HL-60 (cell line): Measurements from ENCODE around the gene CDYL.
A peak's percentile ranks its signal among the peaks of the same experiment; 100 is the strongest.

ENCODE experiments used
- GABPA ChIP-seq: IDR thresholded peaks from 2 replicates; pipeline ENCODE4 v1.6.1; 2012; ENCODE audit warnings: low read depth
- POLR2AphosphoS5 ChIP-seq: IDR thresholded peaks from 2 replicates; pipeline ENCODE4 v1.6.1; 2012; ENCODE audit warnings: low read depth
- SPI1 ChIP-seq: IDR thresholded peaks from 2 replicates; pipeline ENCODE4 v1.6.1; 2012; ENCODE audit warnings: low read depth, mild to moderate bottlenecking, borderline replicate concordance
- TF ChIP-seq, protein P1 (sequence below): IDR thresholded peaks from one replicate; pipeline ENCODE4 v1.5.1; 2011; ENCODE audit warnings: low read length, control low read depth, inconsistent platforms; ENCODE audit not compliant: insufficient read depth
- TF ChIP-seq, protein P2 (sequence below): IDR thresholded peaks from 2 replicates; pipeline ENCODE4 v1.6.1; 2012; ENCODE audit warnings: low read depth; ENCODE audit not compliant: insufficient replicate concordance

DNA sequence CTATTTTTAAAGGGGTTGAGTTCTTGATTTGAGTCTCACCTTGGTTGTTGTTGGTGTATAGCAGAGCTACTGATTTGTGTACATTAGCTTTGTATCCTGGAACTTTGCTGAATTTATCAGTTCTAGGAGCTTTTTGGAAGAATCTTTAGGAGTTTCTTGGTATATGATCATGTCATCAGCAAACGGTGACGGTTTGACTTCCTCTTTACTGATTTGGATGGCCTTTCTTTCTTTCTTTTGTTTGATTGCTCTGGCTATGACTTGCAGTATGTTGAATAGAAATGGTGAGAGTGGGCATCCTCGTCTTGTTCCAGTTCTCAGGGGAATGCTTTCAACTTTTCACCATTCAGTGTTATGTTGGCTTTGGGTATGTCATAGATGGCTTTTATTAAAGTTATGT is 64.0 kb downstream of the CDYL start:
- TF ChIP-seq, protein P1, sequence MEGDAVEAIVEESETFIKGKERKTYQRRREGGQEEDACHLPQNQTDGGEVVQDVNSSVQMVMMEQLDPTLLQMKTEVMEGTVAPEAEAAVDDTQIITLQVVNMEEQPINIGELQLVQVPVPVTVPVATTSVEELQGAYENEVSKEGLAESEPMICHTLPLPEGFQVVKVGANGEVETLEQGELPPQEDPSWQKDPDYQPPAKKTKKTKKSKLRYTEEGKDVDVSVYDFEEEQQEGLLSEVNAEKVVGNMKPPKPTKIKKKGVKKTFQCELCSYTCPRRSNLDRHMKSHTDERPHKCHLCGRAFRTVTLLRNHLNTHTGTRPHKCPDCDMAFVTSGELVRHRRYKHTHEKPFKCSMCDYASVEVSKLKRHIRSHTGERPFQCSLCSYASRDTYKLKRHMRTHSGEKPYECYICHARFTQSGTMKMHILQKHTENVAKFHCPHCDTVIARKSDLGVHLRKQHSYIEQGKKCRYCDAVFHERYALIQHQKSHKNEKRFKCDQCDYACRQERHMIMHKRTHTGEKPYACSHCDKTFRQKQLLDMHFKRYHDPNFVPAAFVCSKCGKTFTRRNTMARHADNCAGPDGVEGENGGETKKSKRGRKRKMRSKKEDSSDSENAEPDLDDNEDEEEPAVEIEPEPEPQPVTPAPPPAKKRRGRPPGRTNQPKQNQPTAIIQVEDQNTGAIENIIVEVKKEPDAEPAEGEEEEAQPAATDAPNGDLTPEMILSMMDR, result no peak
- TF ChIP-seq, protein P2, sequence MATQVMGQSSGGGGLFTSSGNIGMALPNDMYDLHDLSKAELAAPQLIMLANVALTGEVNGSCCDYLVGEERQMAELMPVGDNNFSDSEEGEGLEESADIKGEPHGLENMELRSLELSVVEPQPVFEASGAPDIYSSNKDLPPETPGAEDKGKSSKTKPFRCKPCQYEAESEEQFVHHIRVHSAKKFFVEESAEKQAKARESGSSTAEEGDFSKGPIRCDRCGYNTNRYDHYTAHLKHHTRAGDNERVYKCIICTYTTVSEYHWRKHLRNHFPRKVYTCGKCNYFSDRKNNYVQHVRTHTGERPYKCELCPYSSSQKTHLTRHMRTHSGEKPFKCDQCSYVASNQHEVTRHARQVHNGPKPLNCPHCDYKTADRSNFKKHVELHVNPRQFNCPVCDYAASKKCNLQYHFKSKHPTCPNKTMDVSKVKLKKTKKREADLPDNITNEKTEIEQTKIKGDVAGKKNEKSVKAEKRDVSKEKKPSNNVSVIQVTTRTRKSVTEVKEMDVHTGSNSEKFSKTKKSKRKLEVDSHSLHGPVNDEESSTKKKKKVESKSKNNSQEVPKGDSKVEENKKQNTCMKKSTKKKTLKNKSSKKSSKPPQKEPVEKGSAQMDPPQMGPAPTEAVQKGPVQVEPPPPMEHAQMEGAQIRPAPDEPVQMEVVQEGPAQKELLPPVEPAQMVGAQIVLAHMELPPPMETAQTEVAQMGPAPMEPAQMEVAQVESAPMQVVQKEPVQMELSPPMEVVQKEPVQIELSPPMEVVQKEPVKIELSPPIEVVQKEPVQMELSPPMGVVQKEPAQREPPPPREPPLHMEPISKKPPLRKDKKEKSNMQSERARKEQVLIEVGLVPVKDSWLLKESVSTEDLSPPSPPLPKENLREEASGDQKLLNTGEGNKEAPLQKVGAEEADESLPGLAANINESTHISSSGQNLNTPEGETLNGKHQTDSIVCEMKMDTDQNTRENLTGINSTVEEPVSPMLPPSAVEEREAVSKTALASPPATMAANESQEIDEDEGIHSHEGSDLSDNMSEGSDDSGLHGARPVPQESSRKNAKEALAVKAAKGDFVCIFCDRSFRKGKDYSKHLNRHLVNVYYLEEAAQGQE, result no peak
- TF ChIP-seq POLR2AphosphoS5, result no peak
- peak; percentile 68 for TF ChIP-seq SPI1
- TF ChIP-seq GABPA, result no peak
